MCF 10A (cell line): Measurements from ENCODE around the gene ULBP2. TPM values are rescaled to one million over a fixed set of nuclear protein-coding genes. Genes with fewer than 3 reads are reported as not detected.

Source experiments
- BruUV-seq: library from RNA; stranded (reverse); fragments of 400-500 nt; replicated peaks from 2 replicates; lab custom pipeline; 2021; lab: Mats Ljungman, UMichigan
- CTCF ChIA-PET: fragments of 300-600 bp; sonication (Branson Sonifier 250); formaldehyde crosslinking; extraction: SDS; loops from one replicate; lab custom pipeline; 2021; ENCODE audit warnings: antibody characterized with exemption, inconsistent platforms; lab: Yijun Ruan, JAX
- POLR2A ChIA-PET: fragments of 300-600, 350-650 bp; sonication (Branson Sonifier 250); formaldehyde crosslinking; extraction: SDS; loops from one replicate; lab custom pipeline; 2020; ENCODE audit warnings: antibody characterized with exemption, inconsistent platforms; lab: Yijun Ruan, JAX
- DNase-seq: peaks from one replicate; pipeline ENCODE4 v3.0.0-alpha.2; 2018; ENCODE audit not compliant: unreplicated experiment
- H3K27ac Mint-ChIP-seq: one replicate; pipeline ENCODE4 v1.8.0; 2022; ENCODE audit warnings: mild to moderate bottlenecking, low read depth, mixed read lengths; ENCODE audit not compliant: unreplicated experiment
- H3K27me3 Mint-ChIP-seq: one replicate; pipeline ENCODE4 v1.8.0; 2022; ENCODE audit warnings: mixed read lengths; ENCODE audit not compliant: insufficient read depth, unreplicated experiment
- H3K36me3 Mint-ChIP-seq: one replicate; pipeline ENCODE4 v1.8.0; 2022; ENCODE audit warnings: mild to moderate bottlenecking, moderate library complexity, mixed read lengths; ENCODE audit not compliant: insufficient read depth, unreplicated experiment
- H3K4me1 Mint-ChIP-seq: one replicate; pipeline ENCODE4 v1.8.0; 2022; ENCODE audit warnings: mixed read lengths; ENCODE audit not compliant: insufficient read depth, unreplicated experiment
- H3K4me3 Mint-ChIP-seq: one replicate; pipeline ENCODE4 v1.8.0; 2022; ENCODE audit warnings: mild to moderate bottlenecking, moderate library complexity, mixed read lengths; ENCODE audit not compliant: unreplicated experiment
- H3K9me3 Mint-ChIP-seq: one replicate; pipeline ENCODE4 v1.8.0; 2022; ENCODE audit warnings: mixed read lengths; ENCODE audit not compliant: unreplicated experiment
- intact Hi-C: fragments of 100-400 bp; cut with micrococcal nuclease; formaldehyde crosslinking; loops from 2 replicates; pipeline ENCODE4 v1.14.1; 2022
- total RNA-seq: library from RNA; stranded (reverse); gene quantifications from 2 replicates; pipeline ENCODE4 v1.2.3, GENCODE V29; 2022
- TF ChIP-seq, protein P1 (sequence below): fragments of 200-600 bp; IDR thresholded peaks from one replicate; pipeline ENCODE4 v1.8.0; 2022; ENCODE audit warnings: antibody characterized with exemption, mild to moderate bottlenecking; ENCODE audit not compliant: unreplicated experiment

ULBP2 gene
- total RNA-seq, 1 experiment from 2014 or later = 3.1 TPM

DNA sequence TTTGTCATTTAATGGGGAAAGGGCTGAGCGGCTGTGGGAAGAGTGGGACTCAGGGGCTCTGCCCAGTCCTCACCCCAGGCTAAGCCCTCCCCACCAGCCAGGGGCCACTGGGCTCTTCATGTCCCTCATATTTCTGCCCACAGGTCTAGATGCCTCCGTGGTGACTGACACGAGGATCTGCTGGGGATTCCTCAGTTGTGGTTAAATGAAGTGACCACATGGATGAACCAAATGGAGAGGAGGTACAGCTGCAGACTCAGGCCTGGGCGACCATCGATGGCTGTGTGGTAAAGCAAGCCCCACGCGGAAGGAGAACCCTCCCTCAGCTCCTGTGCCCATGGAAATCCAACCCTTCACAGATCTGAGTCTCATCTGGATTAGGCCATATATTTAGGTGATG is 54.2 kb downstream of the ULBP2 start:
- H3K27me3 Mint-ChIP-seq = peaks cover 36% of the 10 kb centered on the region
- intact Hi-C loops = no loop called here
- no peaks in the 10 kb centered on the region for H3K4me1 Mint-ChIP-seq
- ChIA-PET POLR2A (no interaction called here), CTCF (interaction anchor here (1.0 to 1.1 kb wide), 2 partner anchors 17 to 399 kb away, joined by 3 to 4 read pairs; no protein-coding TSS in a partner anchor)
- DNase-seq = no peak
- no peaks in the 10 kb centered on the region for H3K9me3 Mint-ChIP-seq
- H3K4me3 Mint-ChIP-seq = no peak overlapping the region
- TF ChIP-seq, protein P1, sequence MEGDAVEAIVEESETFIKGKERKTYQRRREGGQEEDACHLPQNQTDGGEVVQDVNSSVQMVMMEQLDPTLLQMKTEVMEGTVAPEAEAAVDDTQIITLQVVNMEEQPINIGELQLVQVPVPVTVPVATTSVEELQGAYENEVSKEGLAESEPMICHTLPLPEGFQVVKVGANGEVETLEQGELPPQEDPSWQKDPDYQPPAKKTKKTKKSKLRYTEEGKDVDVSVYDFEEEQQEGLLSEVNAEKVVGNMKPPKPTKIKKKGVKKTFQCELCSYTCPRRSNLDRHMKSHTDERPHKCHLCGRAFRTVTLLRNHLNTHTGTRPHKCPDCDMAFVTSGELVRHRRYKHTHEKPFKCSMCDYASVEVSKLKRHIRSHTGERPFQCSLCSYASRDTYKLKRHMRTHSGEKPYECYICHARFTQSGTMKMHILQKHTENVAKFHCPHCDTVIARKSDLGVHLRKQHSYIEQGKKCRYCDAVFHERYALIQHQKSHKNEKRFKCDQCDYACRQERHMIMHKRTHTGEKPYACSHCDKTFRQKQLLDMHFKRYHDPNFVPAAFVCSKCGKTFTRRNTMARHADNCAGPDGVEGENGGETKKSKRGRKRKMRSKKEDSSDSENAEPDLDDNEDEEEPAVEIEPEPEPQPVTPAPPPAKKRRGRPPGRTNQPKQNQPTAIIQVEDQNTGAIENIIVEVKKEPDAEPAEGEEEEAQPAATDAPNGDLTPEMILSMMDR = no peak
- H3K36me3 Mint-ChIP-seq = no peaks in the 10 kb centered on the region
- no peak overlapping the region for H3K27ac Mint-ChIP-seq
- no TSS peak for BruUV-seq

Other genes starting within 250 kb of the ULBP2 start
- 28.8 and 34.3 TPM in 2 replicates for gene LATS1, start 223.9 kb upstream of the ULBP2 start, total RNA-seq
- 47.8 and 50.5 TPM in 2 replicates for gene NUP43, start 195.5 kb upstream of the ULBP2 start, total RNA-seq
- 117 and 121 TPM in 2 replicates for gene PCMT1, start 192.3 kb upstream of the ULBP2 start, total RNA-seq
- gene LRP11, start 77.7 kb upstream of the ULBP2 start, total RNA-seq = 38.1 and 46.1 TPM in 2 replicates
- 28.9 and 37.6 TPM in 2 replicates for gene RAET1E, start 43.9 kb upstream of the ULBP2 start, total RNA-seq
- 8.3 and 9.9 TPM in 2 replicates for gene RAET1G, start 18.9 kb upstream of the ULBP2 start, total RNA-seq
- not detected in 2 replicates for gene ULBP1, start 21.9 kb downstream of the ULBP2 start, total RNA-seq
- gene RAET1L, start 83.5 kb downstream of the ULBP2 start, total RNA-seq = 1.2 TPM in 2 replicates
- 4.9 and 6.3 TPM in 2 replicates for gene ULBP3, start 127.1 kb downstream of the ULBP2 start, total RNA-seq
- 32.0 and 38.7 TPM in 2 replicates for gene PPP1R14C, start 201.0 kb downstream of the ULBP2 start, total RNA-seq